GM12874 (cell line): ENCODE data around the gene SLC25A12.

ENCODE experiments used
- TF ChIP-seq, protein P1 (sequence below): IDR thresholded peaks from 2 replicates; pipeline ENCODE4 v1.5.1; 2011; ENCODE audit warnings: low read depth, mild to moderate bottlenecking, control low read depth, low read length, moderate library complexity; ENCODE audit not compliant: insufficient read depth

Gene SLC25A12

DNA sequence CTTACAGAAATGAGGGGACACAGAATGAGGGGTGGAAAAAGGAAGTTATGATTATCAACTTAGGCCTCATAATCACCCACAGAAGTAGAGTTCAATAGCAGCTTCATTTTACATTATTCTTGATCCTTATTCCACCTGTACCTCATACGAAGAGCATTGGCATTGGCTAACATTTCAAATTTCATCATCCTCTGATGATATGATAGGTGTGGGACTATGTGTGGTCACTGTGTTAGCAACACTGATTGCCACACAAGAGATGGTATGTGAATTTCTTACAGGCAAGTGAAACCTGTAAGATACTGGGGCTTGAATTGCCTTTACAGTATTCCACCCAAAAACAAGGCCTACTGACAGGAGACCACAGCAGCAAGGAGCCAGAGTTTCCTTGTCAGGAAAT is 14.2 kb upstream of the SLC25A12 start:
- TF ChIP-seq, protein P1, sequence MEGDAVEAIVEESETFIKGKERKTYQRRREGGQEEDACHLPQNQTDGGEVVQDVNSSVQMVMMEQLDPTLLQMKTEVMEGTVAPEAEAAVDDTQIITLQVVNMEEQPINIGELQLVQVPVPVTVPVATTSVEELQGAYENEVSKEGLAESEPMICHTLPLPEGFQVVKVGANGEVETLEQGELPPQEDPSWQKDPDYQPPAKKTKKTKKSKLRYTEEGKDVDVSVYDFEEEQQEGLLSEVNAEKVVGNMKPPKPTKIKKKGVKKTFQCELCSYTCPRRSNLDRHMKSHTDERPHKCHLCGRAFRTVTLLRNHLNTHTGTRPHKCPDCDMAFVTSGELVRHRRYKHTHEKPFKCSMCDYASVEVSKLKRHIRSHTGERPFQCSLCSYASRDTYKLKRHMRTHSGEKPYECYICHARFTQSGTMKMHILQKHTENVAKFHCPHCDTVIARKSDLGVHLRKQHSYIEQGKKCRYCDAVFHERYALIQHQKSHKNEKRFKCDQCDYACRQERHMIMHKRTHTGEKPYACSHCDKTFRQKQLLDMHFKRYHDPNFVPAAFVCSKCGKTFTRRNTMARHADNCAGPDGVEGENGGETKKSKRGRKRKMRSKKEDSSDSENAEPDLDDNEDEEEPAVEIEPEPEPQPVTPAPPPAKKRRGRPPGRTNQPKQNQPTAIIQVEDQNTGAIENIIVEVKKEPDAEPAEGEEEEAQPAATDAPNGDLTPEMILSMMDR = no peak

DNA sequence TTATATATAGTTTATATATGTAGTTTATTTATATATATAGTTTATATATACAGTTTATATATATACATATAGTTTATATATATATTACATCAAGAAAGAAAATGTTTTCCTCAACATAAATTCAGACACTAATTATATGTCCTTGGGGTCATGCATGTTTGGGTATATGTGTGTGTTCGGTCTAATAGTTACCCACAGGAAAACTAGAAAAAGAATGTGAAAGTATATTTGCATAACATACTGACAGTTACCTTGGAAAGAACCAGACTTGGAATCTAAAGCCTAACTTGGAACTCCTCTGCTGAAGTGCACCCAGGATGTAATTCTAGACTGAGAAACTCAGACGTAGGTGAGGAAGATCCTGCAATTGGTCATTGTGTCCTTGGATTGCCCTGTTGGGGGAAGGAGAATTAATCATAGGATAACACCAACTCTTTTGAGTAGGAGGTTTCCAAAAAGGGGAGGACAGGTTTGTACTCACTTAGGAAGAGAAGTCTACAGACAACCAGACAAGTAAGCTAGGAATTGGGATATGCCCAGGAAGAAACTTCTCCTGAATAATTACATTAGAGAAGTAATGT is 8.9 kb upstream of the SLC25A12 start:
- TF ChIP-seq, protein P1 = no peak

DNA sequence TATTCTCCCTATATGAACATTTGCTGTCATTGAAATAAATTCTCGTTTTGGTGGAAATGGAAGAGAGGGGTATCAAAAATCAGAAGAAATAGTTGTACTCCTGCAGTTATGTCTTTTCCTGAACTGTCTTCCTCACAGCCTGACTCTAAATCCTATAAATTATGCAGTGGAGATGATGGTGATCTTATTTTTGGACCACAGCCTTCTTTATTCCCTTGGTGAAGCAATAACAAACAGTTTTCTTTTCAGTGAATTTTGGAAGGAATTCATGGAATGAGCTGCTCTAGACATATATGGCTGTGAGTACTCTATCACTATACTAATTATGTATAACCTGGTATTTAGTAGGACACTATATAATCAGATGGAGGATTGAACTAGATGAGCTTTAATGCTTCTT is 1.7 kb upstream of the SLC25A12 start:
- TF ChIP-seq, protein P1 = no peak

DNA sequence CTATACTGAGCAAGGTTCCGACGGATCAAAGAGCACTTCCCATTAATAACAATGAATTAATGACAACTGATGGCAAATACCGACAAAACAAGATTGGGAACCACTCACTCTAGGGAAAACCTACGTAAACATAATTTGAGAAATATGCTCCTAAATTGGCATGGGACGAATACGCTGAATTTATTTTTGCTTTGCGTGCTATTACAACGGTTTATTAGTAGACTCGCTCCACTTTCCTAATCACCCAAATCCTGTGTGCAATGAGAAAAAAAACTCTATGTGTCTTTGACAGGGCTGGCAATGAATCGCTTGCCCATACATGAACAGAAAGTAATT is 536 bp upstream of the SLC25A12 start:
- TF ChIP-seq, protein P1 = no peak

DNA sequence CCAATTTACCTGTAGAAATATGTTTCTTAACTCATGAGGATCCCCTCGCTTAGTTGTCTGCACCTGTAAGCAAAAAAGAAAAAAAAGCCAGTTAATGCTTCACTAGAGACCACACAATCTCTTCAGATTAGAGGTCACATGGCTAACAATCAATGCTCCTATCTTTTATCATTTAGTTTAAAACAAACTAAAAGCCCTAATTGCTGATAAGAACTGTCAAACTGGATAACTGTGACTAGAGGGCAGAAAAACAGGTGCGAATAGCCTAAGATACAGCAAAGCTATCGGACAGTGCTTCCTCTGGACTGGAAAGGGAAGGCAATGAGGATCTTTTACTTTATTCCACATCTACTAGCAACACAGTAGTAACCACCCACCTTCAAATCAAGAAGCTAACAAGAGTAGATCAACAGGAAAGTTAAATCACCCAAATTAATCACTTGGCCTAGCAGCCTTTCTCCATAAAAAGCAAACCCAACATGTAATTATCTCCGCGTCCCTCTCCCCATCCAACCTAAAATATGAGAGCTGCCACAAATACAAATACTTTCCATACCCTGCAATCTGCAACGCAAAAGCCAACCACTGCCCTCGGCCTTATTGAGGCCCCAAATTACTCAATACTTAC is 734 bp downstream of the SLC25A12 start:
- TF ChIP-seq, protein P1 = no peak

DNA sequence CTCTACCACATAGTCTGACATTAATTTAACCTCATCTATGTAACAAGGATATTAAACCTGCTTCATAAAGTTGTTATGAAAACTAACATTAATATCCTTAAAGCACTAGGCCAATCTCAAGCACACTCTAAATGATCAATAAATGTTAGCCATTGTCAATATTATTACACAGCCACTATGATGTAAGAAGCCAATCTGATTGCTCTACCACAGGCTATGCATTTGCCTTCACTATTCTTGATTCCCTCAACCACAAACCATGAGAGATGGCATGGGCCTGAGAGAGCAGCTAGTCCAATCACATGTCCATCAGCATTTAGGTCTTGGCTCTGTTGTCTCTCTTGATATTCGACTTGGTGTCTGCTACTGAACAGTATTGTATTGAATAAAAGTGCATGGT is 4.2 kb downstream of the SLC25A12 start:
- TF ChIP-seq, protein P1 = no peak

DNA sequence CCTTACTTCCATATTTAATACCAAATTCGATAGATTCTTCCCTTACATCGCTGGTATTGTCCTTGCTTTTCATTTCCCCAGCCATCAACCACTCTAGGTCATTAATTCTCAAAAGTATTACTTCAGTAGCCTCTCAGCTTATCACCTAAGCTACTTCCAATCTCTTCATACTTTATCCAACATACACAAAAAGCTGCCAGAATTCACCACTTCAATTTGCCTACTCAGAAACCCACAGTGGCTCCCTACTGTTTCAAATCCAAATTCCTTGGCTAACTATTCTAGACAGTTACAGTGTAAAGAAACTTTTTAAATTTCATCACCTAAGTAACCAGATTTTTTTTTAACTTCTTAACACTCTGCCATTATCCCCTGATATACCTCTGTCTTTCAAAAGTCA is 4.7 kb downstream of the SLC25A12 start:
- TF ChIP-seq, protein P1 = no peak
